Effector memory CD4-positive, alpha-beta T cell (primary cell): ENCODE results near the gene HDGFL2.
A peak's percentile ranks its signal among the peaks of the same experiment; 100 is the strongest.

Experiments
- DNase-seq, 3 donors: peaks; one replicate each; pipeline ENCODE4 v3.0.0-alpha.2; 2020
- H3K27ac ChIP-seq: 2 replicates; pipeline ENCODE4 v1.7.0; 2013; ENCODE audit warnings: mild to moderate bottlenecking, low read length, moderate library complexity; ENCODE audit not compliant: insufficient read depth, poor library complexity, severe bottlenecking
- H3K27me3 ChIP-seq: replicated peaks from 2 replicates; pipeline ENCODE4 v1.7.0; 2013; ENCODE audit warnings: mild to moderate bottlenecking, low read length; ENCODE audit not compliant: insufficient read depth, control insufficient read depth, poor library complexity, severe bottlenecking
- H3K36me3 ChIP-seq: 2 replicates; pipeline ENCODE4 v1.7.0; 2013; ENCODE audit warnings: mild to moderate bottlenecking, low read length, moderate library complexity; ENCODE audit not compliant: control insufficient read depth, insufficient read depth
- H3K4me1 ChIP-seq: 2 replicates; pipeline ENCODE4 v1.7.0; 2013; ENCODE audit warnings: low read length, mild to moderate bottlenecking; ENCODE audit not compliant: control insufficient read depth, insufficient read depth, poor library complexity, severe bottlenecking
- H3K4me3 ChIP-seq: 2 replicates; pipeline ENCODE4 v1.7.0; 2013; ENCODE audit warnings: low read length, low read depth, mild to moderate bottlenecking; ENCODE audit not compliant: insufficient read depth, poor library complexity, severe bottlenecking
- H3K9me3 ChIP-seq: 2 replicates; pipeline ENCODE4 v1.7.0; 2013; ENCODE audit warnings: mild to moderate bottlenecking, low read length, moderate library complexity; ENCODE audit not compliant: control insufficient read depth
- total RNA-seq, 3 donors: gene quantifications; one replicate each; lab custom pipeline; 2026; lab: John Stamatoyannopoulos, UW

The HDGFL2 gene
- 28.7 to 47.9 (median 40.7) reads per million in 3 donors for total RNA-seq

- peak within 1 kb of the TSS; percentile 72 for H3K4me3 ChIP-seq
- H3K27ac ChIP-seq, result peak within 1 kb of the TSS; percentile 64
- no peaks in the 10 kb centered on the region for H3K9me3 ChIP-seq
- H3K27me3 ChIP-seq, result no peaks in the 10 kb centered on the region
- no peak for DNase-seq
- H3K36me3 ChIP-seq, result peaks cover 15% of the 10 kb centered on the region
- peaks cover 25% of the 10 kb centered on the region for H3K4me1 ChIP-seq
Measured at GRCh38 chr19:4472174-4472974, at the start of gene HDGFL2. TSS of gene HDGFL2 (plus strand) at chr19:4472297. CDS start at chr19:4472351, 54 bp downstream.

- H3K27ac ChIP-seq, result no peak overlapping the region
Measured at GRCh38 chr19:4423416-4424126, 48.5 kb upstream of the HDGFL2 start.

GRCh38 chr19:4425537-4425936, 46.6 kb upstream of the HDGFL2 start:
- H3K27me3 ChIP-seq, result no peaks in the 10 kb centered on the region
- no peak overlapping the region for H3K27ac ChIP-seq
- H3K4me1 ChIP-seq, result no peaks in the 10 kb centered on the region
- H3K4me3 ChIP-seq, result no peak overlapping the region
- no peak for DNase-seq
- H3K9me3 ChIP-seq, result no peaks in the 10 kb centered on the region
- peaks cover 6% of the 10 kb centered on the region for H3K36me3 ChIP-seq

More at GRCh38 chr19:4423416-4424126, 48.5 kb upstream of the HDGFL2 start:
- Histone ChIP-seq H3K36me3 (no peaks in the 10 kb centered on the region), H3K9me3 (no peaks in the 10 kb centered on the region), H3K4me1 (no peaks in the 10 kb centered on the region), H3K27me3 (no peaks in the 10 kb centered on the region), H3K4me3 (no peak overlapping the region)
- DNase-seq, result no peak

GRCh38 chr19:4428326-4428975, 43.6 kb upstream of the HDGFL2 start:
- Histone ChIP-seq H3K27ac (no peak overlapping the region), H3K4me1 (no peaks in the 10 kb centered on the region), H3K27me3 (no peaks in the 10 kb centered on the region), H3K9me3 (no peaks in the 10 kb centered on the region), H3K36me3 (peaks cover 6% of the 10 kb centered on the region), H3K4me3 (no peak overlapping the region)
- DNase-seq, result no peak

- Histone ChIP-seq H3K27ac (no peak overlapping the region), H3K36me3 (peaks cover 6% of the 10 kb centered on the region), H3K4me1 (no peaks in the 10 kb centered on the region), H3K27me3 (no peaks in the 10 kb centered on the region), H3K9me3 (no peaks in the 10 kb centered on the region), H3K4me3 (no peak overlapping the region)
- no peak for DNase-seq
Measured at GRCh38 chr19:4429256-4429655, 42.8 kb upstream of the HDGFL2 start.

GRCh38 chr19:4429771-4430171, 42.3 kb upstream of the HDGFL2 start:
- no peak overlapping the region for H3K27ac ChIP-seq
- no peaks in the 10 kb centered on the region for H3K9me3 ChIP-seq
- H3K4me3 ChIP-seq, result no peak overlapping the region
- H3K36me3 ChIP-seq, result peaks cover 6% of the 10 kb centered on the region
- H3K27me3 ChIP-seq, result no peaks in the 10 kb centered on the region
- DNase-seq, result no peak
- no peaks in the 10 kb centered on the region for H3K4me1 ChIP-seq

GRCh38 chr19:4430760-4431159, 41.3 kb upstream of the HDGFL2 start:
- H3K36me3 ChIP-seq, result peaks cover 6% of the 10 kb centered on the region

GRCh38 chr19:4431296-4431695, 40.8 kb upstream of the HDGFL2 start:
- no peak overlapping the region for H3K4me3 ChIP-seq
- H3K36me3 ChIP-seq, result peaks cover 6% of the 10 kb centered on the region
- no peak overlapping the region for H3K27ac ChIP-seq
- H3K27me3 ChIP-seq, result no peaks in the 10 kb centered on the region
- no peaks in the 10 kb centered on the region for H3K4me1 ChIP-seq
- no peaks in the 10 kb centered on the region for H3K9me3 ChIP-seq
- DNase-seq, result no peak

More at GRCh38 chr19:4430760-4431159, 41.3 kb upstream of the HDGFL2 start:
- no peak overlapping the region for H3K4me3 ChIP-seq
- no peaks in the 10 kb centered on the region for H3K27me3 ChIP-seq
- no peaks in the 10 kb centered on the region for H3K9me3 ChIP-seq
- no peaks in the 10 kb centered on the region for H3K4me1 ChIP-seq
- no peak overlapping the region for H3K27ac ChIP-seq
- no peak for DNase-seq

- Histone ChIP-seq H3K4me1 (no peaks in the 10 kb centered on the region), H3K36me3 (peaks cover 6% of the 10 kb centered on the region), H3K27me3 (no peaks in the 10 kb centered on the region), H3K27ac (no peak overlapping the region), H3K9me3 (no peaks in the 10 kb centered on the region), H3K4me3 (no peak overlapping the region)
- DNase-seq, result no peak
Measured at GRCh38 chr19:4431808-4432674, 40.1 kb upstream of the HDGFL2 start.
